ENCODE results near the gene DOK4.
"Not testable (repeated sequence)": the region's sequence is repeated elsewhere in the genome, so short reads cannot be mapped to it uniquely, and the experiment has no call there.

Gene DOK4

GRCh38 chr16:57439947-57440346 is 46.3 kb downstream of the DOK4 start:
- DNase-seq: not testable (repeated sequence)

GRCh38 chr16:57435838-57436237 is 50.5 kb downstream of the DOK4 start:
- DNase-seq: no peak

- no peak for DNase-seq
Measured at GRCh38 chr16:57434003-57434402, 52.3 kb downstream of the DOK4 start.

- no peak for DNase-seq
Measured at GRCh38 chr16:57432989-57433388, 53.3 kb downstream of the DOK4 start.

- no peak for DNase-seq
Measured at GRCh38 chr16:57432505-57432904, 53.8 kb downstream of the DOK4 start.

- no peak for DNase-seq
Measured at GRCh38 chr16:57430955-57431354, 55.3 kb downstream of the DOK4 start.

GRCh38 chr16:57427824-57428223 is 58.5 kb downstream of the DOK4 start:
- no peak for DNase-seq

- DNase-seq: no peak
Measured at GRCh38 chr16:57427307-57427706, 59.0 kb downstream of the DOK4 start.

GRCh38 chr16:57426356-57426755 is 59.9 kb downstream of the DOK4 start:
- no peak for DNase-seq

- no peak for DNase-seq
Measured at GRCh38 chr16:57424583-57424982, 61.7 kb downstream of the DOK4 start.

GRCh38 chr16:57423152-57423551 is 63.1 kb downstream of the DOK4 start:
- DNase-seq: no peak

- DNase-seq: no peak
Measured at GRCh38 chr16:57422026-57422944, 64.0 kb downstream of the DOK4 start.
